Epithelial cell of proximal tubule (primary cell): ENCODE measurements around the gene MCTP1. TPM values are rescaled to one million over a fixed set of nuclear protein-coding genes. Genes with fewer than 3 reads are reported as not detected.

Experiments
- DNase-seq: peaks from one replicate; pipeline ENCODE4 v3.0.0-alpha.2; 2011; ENCODE audit warnings: low read depth
- H3K4me3 ChIP-seq: 2 replicates; pipeline ENCODE4 v1.5.1; 2011; ENCODE audit warnings: low read depth, mild to moderate bottlenecking, low read length
- total RNA-seq: library from RNA; depleted of rRNA; stranded (reverse); fragments of >200 nt; gene quantifications from 2 replicates; pipeline ENCODE4 v1.2.3, GENCODE V29; 2015
- TF ChIP-seq, protein P1 (sequence below): conservative IDR thresholded peaks from 2 replicates; pipeline ENCODE4 v1.5.1; 2012; ENCODE audit warnings: low read depth, mild to moderate bottlenecking, low read length

MCTP1 gene
- total RNA-seq, 1 donor from 2014 or later: 9.7 TPM

DNA sequence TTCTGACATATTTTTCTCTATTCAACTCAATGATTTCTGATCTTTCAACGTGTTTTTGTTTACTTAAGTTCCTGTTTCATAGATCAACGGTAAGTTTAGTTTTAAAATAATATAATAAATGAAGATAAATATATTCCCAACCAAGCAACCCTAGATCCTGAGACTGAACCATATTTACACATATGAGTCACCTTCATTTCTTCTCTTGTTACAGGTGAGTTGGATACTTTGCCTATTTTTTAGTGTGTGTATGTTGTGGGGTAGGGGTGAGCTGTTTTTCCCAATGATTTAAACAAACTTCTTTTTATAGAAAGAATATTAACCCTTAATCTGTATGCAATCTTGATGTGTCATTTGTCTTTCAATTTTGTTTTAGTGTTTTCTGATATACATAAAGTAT is 186.9 kb downstream of the MCTP1 start:
- H3K4me3 ChIP-seq: no peak overlapping the region
- TF ChIP-seq, protein P1, sequence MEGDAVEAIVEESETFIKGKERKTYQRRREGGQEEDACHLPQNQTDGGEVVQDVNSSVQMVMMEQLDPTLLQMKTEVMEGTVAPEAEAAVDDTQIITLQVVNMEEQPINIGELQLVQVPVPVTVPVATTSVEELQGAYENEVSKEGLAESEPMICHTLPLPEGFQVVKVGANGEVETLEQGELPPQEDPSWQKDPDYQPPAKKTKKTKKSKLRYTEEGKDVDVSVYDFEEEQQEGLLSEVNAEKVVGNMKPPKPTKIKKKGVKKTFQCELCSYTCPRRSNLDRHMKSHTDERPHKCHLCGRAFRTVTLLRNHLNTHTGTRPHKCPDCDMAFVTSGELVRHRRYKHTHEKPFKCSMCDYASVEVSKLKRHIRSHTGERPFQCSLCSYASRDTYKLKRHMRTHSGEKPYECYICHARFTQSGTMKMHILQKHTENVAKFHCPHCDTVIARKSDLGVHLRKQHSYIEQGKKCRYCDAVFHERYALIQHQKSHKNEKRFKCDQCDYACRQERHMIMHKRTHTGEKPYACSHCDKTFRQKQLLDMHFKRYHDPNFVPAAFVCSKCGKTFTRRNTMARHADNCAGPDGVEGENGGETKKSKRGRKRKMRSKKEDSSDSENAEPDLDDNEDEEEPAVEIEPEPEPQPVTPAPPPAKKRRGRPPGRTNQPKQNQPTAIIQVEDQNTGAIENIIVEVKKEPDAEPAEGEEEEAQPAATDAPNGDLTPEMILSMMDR: no peak
- DNase-seq: no peak

DNA sequence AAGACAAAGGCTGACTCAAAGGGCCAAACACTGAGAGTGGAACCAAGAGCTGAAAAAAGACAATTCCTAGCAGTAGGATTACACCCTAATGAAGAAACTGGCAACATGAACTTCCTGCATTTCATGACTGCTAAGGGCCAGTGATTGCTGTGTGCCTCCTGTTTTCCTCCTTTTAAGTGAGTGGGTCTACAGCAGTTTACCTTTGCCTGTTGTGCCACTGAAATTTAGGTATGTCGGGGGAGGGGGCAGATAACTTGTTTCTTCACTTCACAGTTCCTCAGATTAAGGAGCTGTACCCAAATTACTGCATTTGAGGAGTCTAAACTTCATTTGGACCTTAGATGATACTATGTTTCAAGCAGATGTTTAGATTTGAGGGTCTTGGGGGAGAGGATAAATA is 191.7 kb downstream of the MCTP1 start:
- TF ChIP-seq, protein P1: no peak
- no peak overlapping the region for H3K4me3 ChIP-seq
- no peak for DNase-seq

DNA sequence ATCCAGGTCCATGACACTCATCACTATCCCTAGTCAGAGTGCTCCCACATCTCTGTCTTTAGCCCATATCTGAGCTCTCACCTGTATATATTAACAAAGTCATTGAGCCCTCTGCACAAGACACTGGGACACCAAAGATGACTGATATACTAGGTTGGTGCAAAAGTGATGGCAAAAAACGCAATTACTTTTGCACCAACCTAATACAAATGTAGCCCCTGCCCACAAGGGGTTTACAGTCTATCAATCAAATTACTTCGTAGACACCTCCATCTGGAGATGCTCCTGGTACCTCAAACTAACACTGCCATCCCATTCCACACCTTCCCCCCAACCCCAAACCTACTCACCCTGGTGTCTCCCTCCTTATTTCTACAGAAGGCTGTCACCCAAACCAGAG is 194.1 kb downstream of the MCTP1 start:
- no peak overlapping the region for H3K4me3 ChIP-seq
- TF ChIP-seq, protein P1: no peak
- no peak for DNase-seq

DNA sequence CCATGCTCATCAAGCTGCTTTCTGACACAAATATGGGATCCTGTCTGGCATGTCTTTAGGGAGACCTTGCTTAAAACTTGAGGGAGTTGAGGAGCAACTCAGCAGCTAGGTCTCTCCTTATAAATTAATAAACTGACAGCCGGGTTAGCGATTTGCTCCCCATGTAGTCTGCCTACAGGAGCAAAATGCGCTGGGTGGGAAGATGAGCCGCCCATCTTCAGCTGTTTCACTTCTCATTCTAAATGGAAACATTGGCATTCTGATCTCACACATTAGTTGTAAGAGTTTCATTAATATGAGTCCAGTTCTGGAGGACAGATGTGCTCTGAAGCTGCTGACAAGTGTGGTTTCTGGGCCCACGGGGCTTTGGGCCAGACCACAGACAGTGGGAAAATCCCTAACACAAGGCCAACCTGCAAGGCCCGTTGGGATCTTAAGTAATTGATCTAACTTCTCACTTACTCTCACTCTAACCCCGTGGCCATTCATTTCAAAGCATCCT is 197.0 kb downstream of the MCTP1 start:
- TF ChIP-seq, protein P1: no peak
- no peak overlapping the region for H3K4me3 ChIP-seq
- DNase-seq: no peak

DNA sequence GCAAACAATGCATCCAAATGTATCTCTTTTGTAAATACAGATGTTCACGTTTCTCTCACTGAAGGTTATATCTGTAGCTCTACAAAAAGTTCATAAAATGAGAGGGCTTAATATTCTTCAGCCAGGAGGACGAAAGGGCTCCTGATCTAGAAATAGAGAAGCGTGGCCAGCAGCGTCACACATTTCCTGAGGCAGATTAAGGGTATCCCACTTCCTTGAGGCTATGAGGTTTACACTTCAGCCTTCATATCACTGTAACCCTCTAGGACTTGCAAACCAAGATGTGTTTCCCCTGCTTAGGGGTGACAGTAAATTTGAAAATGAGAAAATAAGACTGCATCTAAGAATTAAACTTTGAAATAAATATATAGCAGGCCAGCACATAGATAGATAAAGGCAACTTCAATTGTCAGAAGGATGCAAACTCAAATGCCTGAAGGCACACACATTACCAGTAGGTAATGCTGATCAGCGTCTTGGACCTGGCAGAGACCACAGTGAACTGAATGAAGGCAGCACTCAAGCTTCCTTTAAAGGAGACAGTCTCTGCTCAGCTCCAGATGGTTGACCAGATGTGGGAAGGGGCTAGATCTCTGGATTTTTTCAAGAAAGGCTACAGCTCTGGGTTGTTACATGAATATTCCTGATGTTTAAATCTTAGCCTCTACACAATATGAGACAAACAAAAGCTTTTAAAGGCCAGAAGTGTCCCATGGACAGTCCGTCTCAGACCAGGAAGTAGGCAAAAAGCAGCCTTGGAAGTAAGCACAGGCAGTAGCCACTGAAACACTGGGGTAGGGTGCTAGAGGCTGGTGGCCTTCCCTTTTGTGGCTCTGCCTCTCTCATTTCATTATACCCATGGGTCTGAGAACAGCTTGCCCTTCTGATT is 197.7 kb downstream of the MCTP1 start:
- TF ChIP-seq, protein P1: no peak
- no peak for DNase-seq
- H3K4me3 ChIP-seq: no peak overlapping the region

DNA sequence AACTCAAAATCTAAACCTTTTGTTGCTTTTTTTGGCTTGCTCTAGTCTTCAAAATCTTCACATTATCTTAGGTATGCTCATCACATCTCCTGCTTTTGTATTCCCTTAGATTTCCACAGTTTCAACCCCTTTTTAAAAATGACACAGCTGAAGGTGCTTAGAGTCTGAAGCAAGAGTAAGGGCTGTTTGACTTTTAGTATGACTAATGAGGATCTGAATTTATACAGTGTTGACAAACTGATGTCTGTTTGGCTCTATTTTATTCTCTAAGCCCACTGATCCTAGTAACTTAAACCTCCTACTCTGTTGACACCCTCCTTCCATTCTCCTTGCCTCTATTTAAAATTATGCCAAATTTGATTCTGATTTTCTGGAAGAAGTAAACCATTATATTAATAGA is 200.1 kb downstream of the MCTP1 start:
- no peak for DNase-seq
- TF ChIP-seq, protein P1: no peak
- H3K4me3 ChIP-seq: no peak overlapping the region

DNA sequence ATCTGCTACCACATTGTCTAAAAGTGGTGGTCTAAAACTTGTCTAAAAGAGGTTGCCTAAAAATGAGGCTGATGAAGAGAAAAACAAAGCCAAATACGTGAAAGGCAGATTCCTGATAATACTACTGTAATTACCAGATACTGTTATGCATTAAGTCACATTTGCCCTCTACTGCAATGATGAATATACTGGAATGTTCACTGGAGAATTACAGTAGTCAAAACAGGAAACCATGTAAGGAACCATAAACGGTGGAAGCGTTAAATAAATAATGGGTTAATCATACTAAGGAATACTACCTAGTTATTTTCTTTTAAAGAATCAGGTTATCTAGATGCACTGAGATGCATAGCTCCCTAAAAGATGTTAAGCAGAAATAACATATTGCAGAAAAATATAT is 201.3 kb downstream of the MCTP1 start:
- TF ChIP-seq, protein P1: no peak
- H3K4me3 ChIP-seq: no peak overlapping the region
- no peak for DNase-seq
